ENCODE measurements around the gene LAMTOR1.

The LAMTOR1 gene

GRCh38 chr11:72091292-72091691, 11.8 kb downstream of the LAMTOR1 start:
- peak; percentile 35 for DNase-seq (ENCODE audit: low read depth)
- H3K4me3 ChIP-seq (ENCODE audit: low read depth, low read length): no peak overlapping the region
- peak; percentile 96 for TF ChIP-seq CTCF (IDR thresholded peaks at IDR 0.05; ENCODE audit: control insufficient read depth, extremely low read depth, insufficient read depth)

DNA sequence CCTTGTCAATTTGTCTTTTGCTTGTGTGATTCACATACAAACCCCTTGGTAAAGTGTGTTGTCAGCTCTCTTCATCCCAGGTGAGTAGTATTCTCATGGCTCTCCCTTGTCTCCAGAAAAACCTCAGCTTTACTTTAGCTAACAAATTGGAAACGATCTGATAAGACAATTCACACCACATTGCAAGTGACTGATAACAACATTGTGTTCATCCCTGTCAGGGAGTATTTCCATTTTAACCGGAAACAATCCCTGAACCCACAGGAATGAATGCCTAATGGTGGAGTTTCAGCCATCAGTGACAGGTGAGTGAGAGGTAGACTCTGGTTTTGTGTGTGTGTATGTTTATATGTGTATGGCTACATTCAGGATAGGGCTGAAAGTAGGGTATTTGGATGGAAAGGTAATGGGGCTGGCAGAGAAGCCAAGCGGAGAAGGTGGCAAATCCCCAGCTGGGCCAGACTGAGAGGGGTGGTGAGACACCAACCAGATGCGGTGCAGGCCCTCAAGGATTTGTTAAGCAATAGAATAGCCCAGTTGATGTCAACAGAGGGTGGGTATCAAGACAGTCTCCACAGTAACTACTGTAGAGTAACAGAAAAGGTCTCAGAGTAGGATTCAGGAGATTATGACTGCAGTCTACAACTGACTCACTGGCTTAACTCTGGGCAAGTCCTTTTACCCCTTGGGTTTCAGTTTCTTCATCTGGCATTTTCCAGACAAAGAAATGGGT, 14.9 kb downstream of the LAMTOR1 start:
- no peak for DNase-seq (ENCODE audit: low read depth)
- TF ChIP-seq CTCF (IDR thresholded peaks at IDR 0.05; ENCODE audit: control insufficient read depth, extremely low read depth, insufficient read depth): no peak
- H3K4me3 ChIP-seq (ENCODE audit: low read depth, low read length): no peak overlapping the region

DNA sequence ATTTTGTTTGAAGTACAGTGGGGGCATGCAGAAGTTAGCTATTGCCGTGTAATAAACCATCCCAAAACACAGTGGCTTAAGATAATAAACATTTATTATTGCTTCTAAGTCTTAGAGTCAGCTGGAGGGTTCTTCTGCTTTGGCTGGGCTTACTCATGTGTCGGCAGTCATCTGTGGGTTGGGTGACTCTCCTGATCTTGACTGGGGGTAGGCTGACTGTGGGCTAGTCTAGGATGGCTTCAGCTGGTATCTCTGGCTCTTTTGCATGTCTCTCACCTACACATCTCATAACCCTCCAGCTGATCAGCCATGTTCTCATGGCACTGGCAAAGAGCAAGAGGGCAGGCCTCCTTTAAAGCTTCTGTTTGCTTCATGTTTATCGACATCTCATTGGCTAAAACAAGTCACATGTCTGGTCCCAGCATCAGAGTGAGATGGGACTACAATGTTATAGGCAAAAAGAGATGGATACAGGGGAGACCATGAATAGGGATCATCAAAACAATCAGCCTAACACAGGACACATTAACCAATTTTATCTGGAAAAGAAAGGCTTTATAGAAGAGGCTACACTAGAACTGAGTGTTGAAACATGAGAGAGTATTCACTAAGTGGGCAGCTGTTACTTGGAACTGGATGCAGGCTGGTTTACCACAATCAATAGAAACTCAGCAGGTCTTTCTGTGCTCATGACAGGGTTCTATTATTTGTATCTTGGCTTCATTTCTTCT, 17.3 kb downstream of the LAMTOR1 start:
- DNase-seq (ENCODE audit: low read depth): no peak
- H3K4me3 ChIP-seq (ENCODE audit: low read depth, low read length): no peak overlapping the region
- no peak for TF ChIP-seq CTCF (IDR thresholded peaks at IDR 0.05; ENCODE audit: control insufficient read depth, extremely low read depth, insufficient read depth)

GRCh38 chr11:72084965-72085364, 18.1 kb downstream of the LAMTOR1 start:
- no peak for TF ChIP-seq CTCF (IDR thresholded peaks at IDR 0.05; ENCODE audit: control insufficient read depth, extremely low read depth, insufficient read depth)
- DNase-seq (ENCODE audit: low read depth): no peak
- no peak overlapping the region for H3K4me3 ChIP-seq (ENCODE audit: low read depth, low read length)

DNA sequence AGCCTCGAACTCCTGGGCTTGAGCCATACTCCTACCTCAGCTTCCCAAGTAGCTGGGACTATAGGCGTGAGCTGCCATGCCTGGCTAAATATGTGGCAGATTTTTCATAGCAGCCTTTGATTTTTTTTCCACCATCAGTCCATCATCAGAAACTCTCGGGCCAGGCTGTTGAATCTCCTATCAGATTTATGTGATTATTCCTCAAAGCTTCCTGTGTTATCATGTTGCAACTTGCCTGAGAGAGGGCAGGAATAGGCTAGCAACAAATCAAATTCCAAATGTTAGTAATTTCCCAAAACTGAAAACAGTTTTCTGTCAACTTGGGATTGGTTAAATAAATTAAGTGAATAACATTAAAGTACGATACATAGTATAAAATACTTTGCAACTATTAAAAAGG, 19.0 kb downstream of the LAMTOR1 start:
- TF ChIP-seq CTCF (IDR thresholded peaks at IDR 0.05; ENCODE audit: control insufficient read depth, extremely low read depth, insufficient read depth): no peak
- no peak for DNase-seq (ENCODE audit: low read depth)
- no peak overlapping the region for H3K4me3 ChIP-seq (ENCODE audit: low read depth, low read length)

DNA sequence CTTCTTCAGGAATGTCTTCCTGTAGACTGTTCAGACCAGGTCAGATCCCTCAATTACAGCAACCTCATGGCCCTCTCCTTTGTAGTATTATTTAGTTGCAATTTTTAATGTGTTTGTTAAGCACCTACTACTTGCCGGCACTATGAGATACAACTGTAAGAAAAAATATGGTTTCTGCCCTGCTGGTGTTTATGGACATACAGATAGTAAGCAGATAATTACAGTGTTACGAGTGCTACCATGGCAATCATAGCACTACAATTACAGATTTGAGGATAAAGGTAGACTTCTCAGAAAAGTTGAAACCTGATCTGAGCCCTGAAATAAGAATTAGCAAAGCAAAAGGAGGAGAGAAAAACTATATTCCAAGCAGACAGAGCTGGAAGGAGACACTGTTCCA, 19.7 kb downstream of the LAMTOR1 start:
- no peak for TF ChIP-seq CTCF (IDR thresholded peaks at IDR 0.05; ENCODE audit: control insufficient read depth, extremely low read depth, insufficient read depth)

More for the DNA sequence above, 19.7 kb downstream of the LAMTOR1 start:
- no peak for DNase-seq (ENCODE audit: low read depth)
- H3K4me3 ChIP-seq (ENCODE audit: low read depth, low read length): no peak overlapping the region

All from LNCaP clone FGC (cell line).